SU-DHL-6 (cell line): ENCODE measurements around the gene ITFG1.
"Not testable (repeated sequence)": the region's sequence is repeated elsewhere in the genome, so short reads cannot be mapped to it uniquely, and the experiment has no call there.

ENCODE experiments used
- H2AFZ ChIP-seq: fragments of 200-600 bp; sonication (generic); 2 replicates; pipeline ENCODE4 v1.6.1; 2014; ENCODE audit warnings: low read depth, mild to moderate bottlenecking, moderate library complexity, mixed read lengths, antibody characterized with exemption, low read length; ENCODE audit not compliant: severe bottlenecking
- H3F3A ChIP-seq: fragments of 200-600 bp; shearing (Covaris generic); 2 replicates; pipeline ENCODE4 v1.6.0; 2016; ENCODE audit warnings: antibody characterized with exemption, mild to moderate bottlenecking; ENCODE audit not compliant: insufficient read depth
- H3K27ac ChIP-seq: fragments of 200-600 bp; sonication (generic); 2 replicates; pipeline ENCODE4 v1.5.1; 2016; ENCODE audit warnings: low read depth, mild to moderate bottlenecking, low read length, moderate library complexity, mixed read lengths
- H3K27me3 ChIP-seq: fragments of 200-600 bp; sonication (generic), shearing (Covaris generic); 2 replicates; pipeline ENCODE4 v1.6.0; 2014; ENCODE audit warnings: mild to moderate bottlenecking, low read length
- H3K36me3 ChIP-seq: fragments of 200-600 bp; sonication (generic); 2 replicates; pipeline ENCODE4 v1.6.1; 2014; ENCODE audit warnings: mild to moderate bottlenecking, low read length, mixed read lengths
- H3K4me2 ChIP-seq: fragments of 300-600, 200-600 bp; shearing (Covaris generic), sonication (generic); 2 replicates; pipeline ENCODE4 v1.6.0; 2014; ENCODE audit warnings: low read length, low read depth, mild to moderate bottlenecking; ENCODE audit not compliant: poor library complexity, severe bottlenecking
- H3K4me3 ChIP-seq: fragments of 200-600 bp; sonication (generic); 2 replicates; pipeline ENCODE4 v1.5.1; 2014; ENCODE audit warnings: antibody characterized with exemption, low read length, mild to moderate bottlenecking, mixed read lengths; ENCODE audit not compliant: insufficient read depth, poor library complexity, severe bottlenecking
- H3K79me2 ChIP-seq: fragments of 200-600 bp; sonication (generic); 2 replicates; pipeline ENCODE4 v1.6.1; 2014; ENCODE audit warnings: mild to moderate bottlenecking, low read length, moderate library complexity; ENCODE audit not compliant: insufficient read depth
- H3K9ac ChIP-seq: fragments of 200-600 bp; sonication (generic); 2 replicates; pipeline ENCODE4 v1.7.0; 2014; ENCODE audit warnings: mild to moderate bottlenecking, low read length
- H3K9me2 ChIP-seq: fragments of 200-600 bp; sonication (generic); replicated peaks from 2 replicates; pipeline ENCODE4 v1.6.1; 2014; ENCODE audit warnings: low read length; ENCODE audit not compliant: insufficient read depth
- H3K9me3 ChIP-seq: fragments of 200-600 bp; sonication (generic); 2 replicates; pipeline ENCODE4 v1.6.1; 2014; ENCODE audit warnings: low read length, mixed read lengths; ENCODE audit not compliant: insufficient read depth
- H4K20me1 ChIP-seq: fragments of 200-600 bp; sonication (generic); 2 replicates; pipeline ENCODE4 v1.6.1; 2014; ENCODE audit warnings: low read depth, mild to moderate bottlenecking, antibody characterized with exemption, low read length, moderate library complexity, mixed read lengths
- CTCF ChIP-seq: fragments of 200-600 bp; sonication (generic); IDR thresholded peaks from one replicate; pipeline ENCODE4 v1.5.1; 2017; ENCODE audit warnings: antibody characterized with exemption, mild to moderate bottlenecking, low read length, moderate library complexity; ENCODE audit not compliant: insufficient read depth, poor library complexity, severe bottlenecking
- EZH2phosphoT487 ChIP-seq: fragments of 200-600 bp; sonication (generic), shearing (Covaris generic); conservative IDR thresholded peaks from 2 replicates; pipeline ENCODE4 v1.6.1; 2018; ENCODE audit warnings: mild to moderate bottlenecking, antibody characterized with exemption, low read length, moderate library complexity, mixed read lengths

ITFG1 gene

GRCh38 chr16:47449788-47450187 lies 11.1 kb downstream of the ITFG1 start:
- Histone ChIP-seq H3K4me2 (no peak overlapping the region), H4K20me1 (no peaks in the 10 kb centered on the region), H3K79me2 (peaks cover 15% of the 10 kb centered on the region; the same call in 1 of the 2 replicates), H3K27ac (no peak overlapping the region), H2AFZ (no peak overlapping the region), H3F3A (no peaks in the 10 kb centered on the region), H3K9me3 (no peaks in the 10 kb centered on the region), H3K36me3 (peaks cover 53% of the 10 kb centered on the region), H3K9me2 (no peaks in the 10 kb centered on the region), H3K4me3 (no peak overlapping the region), H3K27me3 (no peaks in the 10 kb centered on the region), H3K9ac (no peak overlapping the region)
- no peak for TF ChIP-seq EZH2phosphoT487
- no peak for TF ChIP-seq CTCF

DNA sequence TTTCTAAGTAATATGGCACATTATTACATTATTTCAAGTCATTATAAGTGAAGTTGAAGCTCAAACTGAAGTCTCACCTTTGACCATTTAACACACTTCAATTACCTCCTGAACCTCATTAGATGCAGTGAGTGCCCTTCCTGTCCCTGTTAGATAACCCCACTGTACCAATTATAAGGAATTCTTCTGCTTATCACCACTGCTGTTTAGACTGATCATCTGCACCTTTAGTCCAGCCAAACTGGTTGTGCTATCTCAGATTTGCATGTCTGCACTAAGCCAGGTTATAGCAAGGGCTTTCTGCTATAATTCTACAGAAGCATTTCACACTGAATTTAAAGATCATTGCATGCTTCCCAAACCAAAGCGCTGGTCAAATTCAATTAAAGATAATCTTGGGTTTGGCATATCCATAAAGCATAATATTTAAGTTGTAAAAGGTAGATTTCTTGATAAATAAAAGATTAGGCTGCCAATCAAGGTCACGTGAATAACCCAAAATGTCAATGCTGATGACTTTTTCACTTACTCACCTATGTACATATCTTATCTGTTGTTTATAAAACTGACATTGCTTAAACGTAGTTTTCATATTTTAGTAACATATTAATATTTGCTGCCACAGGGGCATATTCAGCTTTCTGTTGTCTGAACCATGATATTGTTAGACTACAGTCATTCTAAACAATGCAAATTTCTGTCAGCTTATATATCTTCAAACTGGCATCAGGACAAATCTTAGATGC lies 11.9 kb downstream of the ITFG1 start:
- Histone ChIP-seq H3K9me3 (no peaks in the 10 kb centered on the region), H3K79me2 (peaks cover 14% of the 10 kb centered on the region; the same call in 1 of the 2 replicates), H3K9me2 (no peaks in the 10 kb centered on the region), H3F3A (no peaks in the 10 kb centered on the region), H4K20me1 (no peaks in the 10 kb centered on the region), H3K27ac (no peak overlapping the region), H2AFZ (no peak overlapping the region), H3K36me3 (peaks cover 56% of the 10 kb centered on the region), H3K9ac (no peak overlapping the region), H3K4me2 (no peak overlapping the region), H3K27me3 (no peaks in the 10 kb centered on the region), H3K4me3 (no peak overlapping the region)
- TF ChIP-seq EZH2phosphoT487, result no peak

DNA sequence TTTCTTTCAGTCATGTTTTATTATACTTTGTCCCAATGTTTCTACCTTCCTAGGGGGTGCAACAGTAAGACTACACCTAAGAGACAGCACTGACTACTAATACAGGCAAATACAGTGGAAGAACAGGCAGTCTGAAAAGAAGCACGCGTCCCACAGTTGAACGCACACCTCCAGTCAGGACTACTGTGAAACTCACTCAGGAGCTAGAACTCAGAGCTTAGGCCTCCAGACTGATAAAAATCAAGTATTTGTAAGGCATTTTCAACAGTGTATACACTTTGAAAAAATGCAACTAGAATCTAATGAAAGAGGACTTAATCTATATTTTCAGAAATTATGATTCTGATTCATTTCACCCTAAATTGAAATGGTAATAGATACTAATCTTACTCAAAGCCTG lies 14.4 kb downstream of the ITFG1 start:
- H3F3A ChIP-seq, result no peaks in the 10 kb centered on the region
- H3K9me2 ChIP-seq, result no peaks in the 10 kb centered on the region
- no peak overlapping the region for H3K4me3 ChIP-seq
- H3K4me2 ChIP-seq, result no peak overlapping the region
- H2AFZ ChIP-seq, result no peak overlapping the region
- no peaks in the 10 kb centered on the region for H3K27me3 ChIP-seq
- peaks cover 8% of the 10 kb centered on the region; the same call in 1 of the 2 replicates for H3K79me2 ChIP-seq
- H3K9me3 ChIP-seq, result no peaks in the 10 kb centered on the region
- peaks cover 38% of the 10 kb centered on the region for H3K36me3 ChIP-seq
- no peak overlapping the region for H3K27ac ChIP-seq
- TF ChIP-seq EZH2phosphoT487 (no peak), CTCF (no peak)
- H4K20me1 ChIP-seq, result no peaks in the 10 kb centered on the region
- no peak overlapping the region for H3K9ac ChIP-seq

GRCh38 chr16:47442884-47443283 lies 18.0 kb downstream of the ITFG1 start:
- Histone ChIP-seq H3K79me2 (peaks cover 18% of the 10 kb centered on the region; the same call in 1 of the 2 replicates), H3K36me3 (peaks cover 19% of the 10 kb centered on the region; the same call in 1 of the 2 replicates)
- H3K27me3 ChIP-seq, H3K9ac ChIP-seq, H3K4me2 ChIP-seq, H3K4me3 ChIP-seq, H3K9me2 ChIP-seq, H3K9me3 ChIP-seq, H4K20me1 ChIP-seq, H3K27ac ChIP-seq, H3F3A ChIP-seq, H2AFZ ChIP-seq: not testable (repeated sequence)

GRCh38 chr16:47440066-47440465 lies 20.8 kb downstream of the ITFG1 start:
- H3K27ac ChIP-seq, H3F3A ChIP-seq, H3K4me2 ChIP-seq, H4K20me1 ChIP-seq, H2AFZ ChIP-seq, H3K9me3 ChIP-seq, H3K9me2 ChIP-seq, H3K27me3 ChIP-seq, H3K4me3 ChIP-seq, H3K9ac ChIP-seq: not testable (repeated sequence)
- peaks cover 18% of the 10 kb centered on the region for H3K79me2 ChIP-seq
- H3K36me3 ChIP-seq, result peaks cover 13% of the 10 kb centered on the region; the same call in 1 of the 2 replicates

GRCh38 chr16:47434274-47434673 lies 26.6 kb downstream of the ITFG1 start:
- not testable (repeated sequence) for H3K4me3 ChIP-seq, H3K27me3 ChIP-seq, H4K20me1 ChIP-seq, H3K9me2 ChIP-seq, H3K36me3 ChIP-seq, H3K4me2 ChIP-seq, H3F3A ChIP-seq, H3K27ac ChIP-seq, H3K9me3 ChIP-seq, H2AFZ ChIP-seq, H3K9ac ChIP-seq
- peaks cover 36% of the 10 kb centered on the region for H3K79me2 ChIP-seq
